HPDE6-E6E7 (cell line): ENCODE measurements around the gene RNU5B-1.
"Not testable (repeated sequence)": the region's sequence is repeated elsewhere in the genome, so short reads cannot be mapped to it uniquely, and the experiment has no call there.

Experiments
- DNase-seq: peaks from one replicate; pipeline ENCODE4 v3.0.0; 2011; ENCODE audit warnings: missing footprints; ENCODE audit errors: extremely low spot score

Gene RNU5B-1

DNA sequence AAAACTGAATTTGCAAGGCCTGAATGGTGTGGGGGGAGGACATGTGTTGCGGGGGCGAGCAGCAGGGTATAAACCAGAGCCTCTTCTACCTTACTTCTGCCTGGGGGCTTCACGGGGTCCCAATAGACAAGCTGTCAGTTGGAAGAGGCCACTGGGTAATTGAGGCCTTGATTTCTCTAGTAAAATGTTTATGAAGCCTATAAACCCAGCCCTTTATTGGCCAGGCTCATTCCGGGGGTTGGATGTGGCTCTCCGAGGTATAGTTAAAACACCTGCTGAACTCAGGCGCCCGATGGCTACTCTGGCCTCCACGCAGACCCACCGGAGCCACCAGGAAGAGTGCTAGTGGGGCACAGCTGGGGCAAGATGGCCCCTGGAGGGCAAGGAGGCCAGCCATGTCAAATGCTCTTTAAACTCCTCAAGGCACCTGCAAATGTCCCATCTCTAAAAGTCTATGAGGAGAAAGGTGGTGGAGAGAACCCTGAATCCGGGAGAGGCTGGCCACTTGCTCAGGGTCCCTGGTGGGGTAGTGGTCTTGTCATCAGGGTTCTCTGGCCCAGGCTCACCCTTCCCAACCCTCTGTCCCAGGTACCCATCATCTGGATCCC is 39.0 kb downstream of the RNU5B-1 start:
- DNase-seq, result no peak

DNA sequence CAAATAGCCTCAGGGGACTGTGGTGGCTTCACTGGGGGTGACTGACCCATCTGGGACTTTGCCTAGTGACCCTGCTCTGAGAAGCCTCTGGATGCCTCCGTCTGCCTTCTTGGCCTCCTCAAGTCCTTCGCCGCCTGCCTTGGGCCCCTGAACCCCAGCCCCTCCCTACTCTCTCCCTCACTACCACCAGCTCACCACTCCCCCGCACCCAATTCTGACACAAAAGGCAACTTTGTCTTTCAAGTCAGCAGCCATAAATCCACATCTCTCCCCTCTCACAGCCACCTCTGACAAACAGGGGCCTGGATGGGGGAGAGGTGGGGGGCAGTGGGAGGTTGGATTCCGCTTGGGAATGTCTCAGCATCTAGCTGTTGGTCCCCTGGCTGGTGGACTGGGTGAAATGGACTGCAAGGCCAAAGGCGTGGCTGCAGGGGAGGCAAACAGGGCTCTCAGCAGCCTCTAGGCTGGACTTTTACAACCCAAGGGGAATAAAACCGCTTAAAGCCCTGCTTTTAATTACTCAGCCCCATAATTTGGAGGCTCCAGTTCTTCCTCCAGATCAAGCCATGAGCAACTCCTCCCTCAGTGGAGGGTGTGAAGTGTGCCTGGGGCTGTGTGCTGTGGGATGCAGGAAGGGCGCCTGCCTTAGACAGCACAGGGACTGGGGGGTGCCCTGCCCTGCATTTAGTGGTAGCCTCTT is 39.9 kb downstream of the RNU5B-1 start:
- no peak for DNase-seq

DNA sequence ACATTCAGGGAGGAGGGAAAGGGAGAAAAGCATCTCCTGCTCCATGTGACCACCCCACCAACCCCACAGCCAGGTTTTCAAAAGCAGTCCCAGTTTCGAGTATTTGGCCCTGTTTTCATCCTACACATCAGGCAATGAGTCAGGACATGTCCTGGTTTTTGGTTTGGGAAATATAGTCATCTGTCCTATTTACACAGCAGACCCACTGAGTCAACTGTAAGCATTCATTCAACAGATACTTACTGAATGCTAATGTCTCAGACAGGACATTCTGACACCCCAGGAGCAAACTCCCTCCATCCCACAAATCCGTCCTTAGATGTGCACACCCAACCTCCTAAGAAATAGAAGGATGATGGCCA is 40.4 kb downstream of the RNU5B-1 start:
- DNase-seq, result no peak

DNA sequence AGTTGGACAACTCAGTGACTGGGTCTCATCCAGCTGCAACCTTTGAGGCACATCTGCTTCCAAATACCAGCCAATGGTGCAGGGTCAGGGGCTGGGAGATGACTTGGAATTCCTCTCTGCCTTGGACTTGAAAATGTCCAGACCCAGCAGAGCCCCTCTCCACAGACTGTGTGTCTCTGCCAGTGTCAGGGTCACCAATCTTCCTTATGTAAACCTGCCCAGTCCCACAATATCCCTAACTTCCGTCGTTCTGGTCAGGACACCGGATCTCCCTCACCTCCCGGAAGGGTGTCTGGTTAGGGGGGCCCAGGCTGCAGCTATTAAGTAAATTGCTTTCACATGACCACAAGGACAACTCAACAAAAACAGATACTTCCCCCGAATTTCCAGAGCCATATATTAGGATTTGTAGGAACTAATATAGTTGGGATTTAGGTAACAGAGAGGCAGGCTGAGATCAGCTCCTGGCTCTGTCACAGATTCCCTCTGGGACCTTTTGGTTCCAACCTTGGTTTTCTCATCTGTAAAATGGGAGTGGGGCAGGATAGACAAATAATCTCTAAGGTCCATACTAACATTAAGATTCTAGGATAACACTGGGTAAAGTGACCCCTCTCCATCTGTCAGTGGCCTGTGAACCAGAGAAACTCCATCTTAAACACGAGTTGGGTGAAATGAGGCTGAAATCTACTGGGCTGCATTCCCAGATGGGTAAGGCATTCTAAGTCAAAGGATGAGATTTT is 42.5 kb downstream of the RNU5B-1 start:
- no peak for DNase-seq

DNA sequence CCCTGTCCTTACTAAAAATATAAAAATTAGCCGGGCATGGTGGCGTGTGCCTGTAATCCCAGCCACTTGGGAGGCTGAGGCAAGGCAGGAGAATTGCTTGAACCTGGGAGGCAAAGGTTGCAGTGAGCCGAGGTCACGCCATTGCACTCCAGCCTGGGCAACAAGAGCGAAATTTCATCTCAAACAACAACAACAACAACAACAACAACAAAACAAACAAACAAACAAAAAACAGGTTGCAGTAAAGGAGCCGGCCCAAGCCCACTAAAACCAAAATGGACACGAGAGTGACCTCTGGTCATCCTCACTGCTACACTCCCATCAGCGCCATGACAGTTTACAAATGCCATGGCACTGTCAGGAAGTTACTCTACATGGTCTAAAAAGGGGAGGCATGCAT is 43.3 kb downstream of the RNU5B-1 start:
- not testable (repeated sequence) for DNase-seq

DNA sequence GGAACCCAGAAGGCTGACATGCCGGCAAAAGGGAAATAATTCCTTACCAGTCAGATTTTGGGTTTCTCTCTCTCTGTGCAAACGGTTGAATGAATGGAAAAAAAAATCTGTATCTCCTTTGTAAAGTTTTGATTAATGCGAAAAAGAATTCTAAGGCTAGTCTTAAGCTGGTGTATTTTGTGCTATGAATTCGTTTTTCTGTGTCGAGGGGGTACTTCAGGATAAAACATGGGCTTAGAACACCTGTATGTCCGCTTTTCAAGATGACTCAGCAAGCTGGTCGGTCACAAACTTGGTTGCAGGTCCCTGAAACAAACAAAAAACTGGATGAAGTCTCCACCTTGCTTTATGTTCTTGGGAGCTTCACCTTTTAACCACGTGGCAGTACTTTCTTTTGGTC is 44.9 kb downstream of the RNU5B-1 start:
- no peak for DNase-seq

DNA sequence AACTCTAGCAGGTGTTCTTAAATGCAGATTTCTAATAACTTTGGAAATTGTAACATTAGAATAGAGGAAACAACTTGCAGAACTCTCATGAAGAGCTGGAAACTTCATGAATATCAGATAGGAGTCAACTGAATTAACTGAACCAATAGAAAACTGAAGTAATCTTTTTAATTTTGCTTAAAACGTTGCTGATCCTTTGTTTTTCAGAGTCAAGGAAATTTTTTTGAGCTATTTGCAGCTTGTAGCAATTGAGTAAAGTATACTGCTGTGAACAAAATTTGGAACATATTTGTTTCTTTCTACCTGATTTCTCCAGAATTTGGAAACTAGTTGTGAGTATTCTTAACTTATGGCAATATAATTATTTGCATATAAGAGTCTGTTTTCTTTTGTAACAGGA is 47.5 kb downstream of the RNU5B-1 start:
- not testable (repeated sequence) for DNase-seq
